Endothelial cell of umbilical vein (primary cell): ENCODE results near the gene GNAS. TPM values are rescaled to one million over a fixed set of nuclear protein-coding genes. Genes with fewer than 3 reads are reported as not detected.

Source experiments
- BruUV-seq: library from RNA; stranded (reverse); fragments of 400-500 nt; replicated peaks from 2 replicates; lab custom pipeline; 2021; lab: Mats Ljungman, UMichigan
- CTCF ChIA-PET: fragments of 300-600, 350-600 bp; sonication (Branson Sonifier 250); formaldehyde crosslinking; loops from one replicate; lab custom pipeline; 2021; ENCODE audit warnings: antibody characterized with exemption, inconsistent platforms; lab: Charles Lee
- POLR2A ChIA-PET: fragments of 300-600, 350-600 bp; sonication (Branson Sonifier 250); formaldehyde crosslinking; loops from one replicate; lab custom pipeline; 2021; ENCODE audit warnings: antibody characterized with exemption, inconsistent platforms; lab: Charles Lee
- DNase-seq: peaks from one replicate; pipeline ENCODE4 v3.0.0-alpha.2; 2011; ENCODE audit warnings: low read depth, low spot score
- FAIRE-seq: peaks from 2 replicates; lab custom pipeline; 2011; peaks lifted over from hg19 to GRCh38; lab: Jason Lieb, UNC
- H2AFZ ChIP-seq: 2 replicates; pipeline ENCODE4 v1.6.0; 2012; ENCODE audit warnings: low read depth, low read length, control low read depth, inconsistent platforms
- H3K27ac ChIP-seq: 2 replicates; pipeline ENCODE4 v1.5.1; 2011; ENCODE audit warnings: low read depth, mild to moderate bottlenecking, control low read depth, low read length, moderate library complexity; ENCODE audit not compliant: insufficient read depth
- H3K27me3 ChIP-seq, 2 experiments: 2 replicates each; pipeline versions ENCODE4 v1.6.0 to v1.6.1; 2011; ENCODE audit warnings: low read length in 2 of 2, mixed read lengths in 1 of 2; ENCODE audit not compliant: control insufficient read depth in 2 of 2, insufficient read depth in 2 of 2
- H3K36me3 ChIP-seq, 2 experiments: 2 replicates in 1 of 2; 3 replicates in 1 of 2; pipeline ENCODE4 v1.5.1; 2011; ENCODE audit warnings: low read length in 2 of 2, mild to moderate bottlenecking in 1 of 2, moderate library complexity in 1 of 2; ENCODE audit not compliant: control insufficient read depth in 2 of 2, insufficient read depth in 2 of 2; ENCODE audit errors: extremely low read depth in 1 of 2
- H3K4me1 ChIP-seq: 3 replicates; pipeline ENCODE4 v1.5.1; 2011; ENCODE audit warnings: mild to moderate bottlenecking, low read length; ENCODE audit not compliant: control insufficient read depth, insufficient read depth; ENCODE audit errors: extremely low read depth
- H3K4me2 ChIP-seq: 2 replicates; pipeline ENCODE4 v1.6.1; 2011; ENCODE audit warnings: low read length, control low read depth, mixed read lengths; ENCODE audit not compliant: insufficient read depth
- H3K4me3 ChIP-seq, 3 experiments: fragments of 200-600 bp in 1 of 3; sonication (generic), shearing (Covaris generic) in 1 of 3; replicated peaks in 1 of 3; 2 replicates each; pipeline ENCODE4 v1.5.1; 2011 to 2016; ENCODE audit warnings: control low read depth in 3 of 3, low read length in 3 of 3, mild to moderate bottlenecking in 2 of 3, inconsistent platforms in 1 of 3, low read depth in 1 of 3, moderate library complexity in 1 of 3; ENCODE audit not compliant: insufficient read depth in 1 of 3
- H3K79me2 ChIP-seq: 2 replicates; pipeline ENCODE4 v1.6.0; 2012; ENCODE audit warnings: low read length, inconsistent platforms; ENCODE audit not compliant: control insufficient read depth, insufficient read depth
- H3K9ac ChIP-seq: replicated peaks from 2 replicates; pipeline ENCODE3; 2011; ENCODE audit warnings: low read length, control low read depth; ENCODE audit not compliant: insufficient read depth; ENCODE audit errors: extremely low read depth
- H3K9me1 ChIP-seq: replicated peaks from 3 replicates; pipeline ENCODE4 v1.6.0; 2011; ENCODE audit warnings: mild to moderate bottlenecking, low read length; ENCODE audit not compliant: control insufficient read depth, insufficient read depth; ENCODE audit errors: extremely low read depth
- H3K9me3 ChIP-seq: replicated peaks from 2 replicates; pipeline ENCODE4 v1.5.1; 2012; ENCODE audit warnings: low read length, inconsistent platforms; ENCODE audit not compliant: control insufficient read depth, insufficient read depth
- H4K20me1 ChIP-seq: replicated peaks from 2 replicates; pipeline ENCODE3; 2011; ENCODE audit warnings: mild to moderate bottlenecking, low read length; ENCODE audit not compliant: control insufficient read depth, insufficient read depth; ENCODE audit errors: extremely low read depth
- EZH2 ChIP-seq: IDR thresholded peaks from 2 replicates; pipeline ENCODE4 v1.6.1; 2012; ENCODE audit warnings: borderline replicate concordance, low read depth, mild to moderate bottlenecking, moderate library complexity, low read length, inconsistent platforms; ENCODE audit not compliant: severe bottlenecking
- FOS ChIP-seq: IDR thresholded peaks from 2 replicates; pipeline ENCODE4 v1.6.1; 2011; ENCODE audit warnings: mild to moderate bottlenecking, low read length, moderate library complexity, borderline replicate concordance; ENCODE audit not compliant: insufficient read depth
- GATA2 ChIP-seq: IDR thresholded peaks from 2 replicates; pipeline ENCODE4 v1.7.0; 2011; ENCODE audit warnings: low read depth, mild to moderate bottlenecking, moderate library complexity, mixed read lengths, low read length; ENCODE audit not compliant: insufficient read length, insufficient read depth
- JUN ChIP-seq: IDR thresholded peaks from 2 replicates; pipeline ENCODE4 v1.6.1; 2011; ENCODE audit warnings: borderline replicate concordance, low read depth; ENCODE audit not compliant: insufficient read length, insufficient read depth
- MAX ChIP-seq: IDR thresholded peaks from 2 replicates; pipeline ENCODE4 v1.6.1; 2011; ENCODE audit not compliant: insufficient read depth, insufficient read length
- MYC ChIP-seq: IDR thresholded peaks from one replicate; pipeline ENCODE4 v1.6.1; 2011; ENCODE audit warnings: mild to moderate bottlenecking, low read depth, low read length
- POLR2A ChIP-seq: IDR thresholded peaks from 2 replicates; pipeline ENCODE4 v1.6.1; 2012; ENCODE audit warnings: low read depth, mild to moderate bottlenecking, control low read depth, low read length
- POLR2AphosphoS5 ChIP-seq: IDR thresholded peaks from 2 replicates; pipeline ENCODE4 v1.6.1; 2012; ENCODE audit warnings: low read depth, mild to moderate bottlenecking, control low read depth, low read length, moderate library complexity; ENCODE audit not compliant: insufficient read depth
- dilution Hi-C: fragments of 300-500 bp; cut with MboI; formaldehyde crosslinking; loops from one replicate; pipeline ENCODE4 v1.15.0; 2019; ENCODE audit warnings: low sequenced_read_pairs; ENCODE audit not compliant: extremely low pct_ligation_motif_present
- intact Hi-C: fragments of 100-400 bp; cut with micrococcal nuclease; formaldehyde crosslinking; loops from one replicate; pipeline ENCODE4 v1.10.0; 2022
- polyA plus RNA-seq, 4 experiments: library from polyadenylated mRNA; depleted of rRNA in 3 of 4; stranded (reverse) in 3 of 4; unstranded in 1 of 4; fragments of >200 nt; gene quantifications; 2 replicates each; pipeline versions ENCODE4 v1.2.1 to v1.2.3, GENCODE V29; 2011 to 2012; ENCODE audit warnings: missing spikeins in 1 of 4
- total RNA-seq: library from RNA; stranded (reverse); gene quantifications from 2 replicates; pipeline ENCODE4 v1.2.3, GENCODE V29; 2021
- TF ChIP-seq, protein P1 (sequence below), 2 donors: IDR thresholded peaks; 1 replicate in 1 of 2; 2 replicates in 1 of 2; pipeline ENCODE4 v1.5.1; 2011; ENCODE audit warnings: low read length in 2 of 2, mild to moderate bottlenecking in 2 of 2, moderate library complexity in 2 of 2, control low read depth in 1 of 2, inconsistent platforms in 1 of 2, low read depth in 1 of 2; ENCODE audit not compliant: insufficient read depth in 1 of 2; ENCODE audit errors: extremely low read depth in 1 of 2

GNAS gene
- total and polyA plus RNA-seq, 2 donors (not counting 3 experiments of a cell fraction or from before 2014, with no cell fraction given) = 1,141 to 1,882 TPM

DNA sequence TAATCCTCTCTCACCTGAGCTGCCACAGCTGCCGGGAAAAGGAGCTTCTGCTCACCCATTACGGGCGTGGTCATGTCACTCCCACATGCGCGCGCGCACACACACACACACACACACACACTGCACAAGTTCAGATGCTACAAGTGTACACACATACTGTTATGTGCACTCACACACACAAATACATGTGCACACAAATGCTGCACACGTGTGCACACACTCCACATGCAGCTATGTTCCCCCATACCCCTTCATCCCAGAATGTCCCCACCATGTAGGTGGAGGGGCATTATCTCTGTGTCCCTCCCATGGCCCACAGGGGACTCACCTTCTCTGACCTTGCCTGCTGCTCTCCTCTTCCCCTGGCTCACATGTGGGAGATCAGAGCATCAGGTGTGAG is 39.1 kb upstream of the GNAS start:
- TF ChIP-seq POLR2A (no peak), MAX (no peak), FOS (no peak), JUN (no peak), MYC (no peak), EZH2 (no peak), GATA2 (no peak), POLR2AphosphoS5 (no peak)
- TF ChIP-seq, protein P1, sequence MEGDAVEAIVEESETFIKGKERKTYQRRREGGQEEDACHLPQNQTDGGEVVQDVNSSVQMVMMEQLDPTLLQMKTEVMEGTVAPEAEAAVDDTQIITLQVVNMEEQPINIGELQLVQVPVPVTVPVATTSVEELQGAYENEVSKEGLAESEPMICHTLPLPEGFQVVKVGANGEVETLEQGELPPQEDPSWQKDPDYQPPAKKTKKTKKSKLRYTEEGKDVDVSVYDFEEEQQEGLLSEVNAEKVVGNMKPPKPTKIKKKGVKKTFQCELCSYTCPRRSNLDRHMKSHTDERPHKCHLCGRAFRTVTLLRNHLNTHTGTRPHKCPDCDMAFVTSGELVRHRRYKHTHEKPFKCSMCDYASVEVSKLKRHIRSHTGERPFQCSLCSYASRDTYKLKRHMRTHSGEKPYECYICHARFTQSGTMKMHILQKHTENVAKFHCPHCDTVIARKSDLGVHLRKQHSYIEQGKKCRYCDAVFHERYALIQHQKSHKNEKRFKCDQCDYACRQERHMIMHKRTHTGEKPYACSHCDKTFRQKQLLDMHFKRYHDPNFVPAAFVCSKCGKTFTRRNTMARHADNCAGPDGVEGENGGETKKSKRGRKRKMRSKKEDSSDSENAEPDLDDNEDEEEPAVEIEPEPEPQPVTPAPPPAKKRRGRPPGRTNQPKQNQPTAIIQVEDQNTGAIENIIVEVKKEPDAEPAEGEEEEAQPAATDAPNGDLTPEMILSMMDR (IDR thresholded peaks at IDR 0.05; ENCODE audit: extremely low read depth in 1 of 2, insufficient read depth in 1 of 2, low read depth in 1 of 2, low read length in 2 of 2) = no peak
- no peaks in the 10 kb centered on the region for H3K27me3 ChIP-seq
- H3K79me2 ChIP-seq = no peaks in the 10 kb centered on the region
- no TSS peak for BruUV-seq
- no peak overlapping the region for H2AFZ ChIP-seq
- intact Hi-C loops (no loop called here), dilution Hi-C loops (no loop called here)
- H3K9ac ChIP-seq = no peak overlapping the region
- no peak overlapping the region for H3K4me2 ChIP-seq
- no peaks in the 10 kb centered on the region for H3K4me1 ChIP-seq
- H3K9me1 ChIP-seq = no peaks in the 10 kb centered on the region
- no peaks in the 10 kb centered on the region for H3K36me3 ChIP-seq
- no peaks in the 10 kb centered on the region for H4K20me1 ChIP-seq
- DNase-seq = no peak
- CTCF ChIA-PET = no interaction called here
- H3K27ac ChIP-seq = no peak overlapping the region
- no peaks in the 10 kb centered on the region for H3K9me3 ChIP-seq
- no peak overlapping the region for H3K4me3 ChIP-seq
- FAIRE-seq = no peak
- POLR2A ChIA-PET = no interaction called here
